GM10248 (cell line): ENCODE results near the gene GPR78.

Experiments
- CTCF ChIA-PET: fragments of 300-600 bp; sonication (Branson Sonifier 250); formaldehyde crosslinking; extraction: SDS; loops from one replicate; lab custom pipeline; 2021; ENCODE audit warnings: antibody characterized with exemption; lab: Yijun Ruan, JAX
- POLR2A ChIA-PET: fragments of 350-650 bp; sonication (Branson Sonifier 250); formaldehyde crosslinking; extraction: SDS; loops from one replicate; lab custom pipeline; 2020; ENCODE audit warnings: antibody characterized with exemption; lab: Yijun Ruan, JAX
- DNase-seq: peaks from one replicate; pipeline ENCODE4 v3.0.0; 2012; ENCODE audit errors: extremely low spot score
- TF ChIP-seq, protein P1 (sequence below): IDR thresholded peaks from 2 replicates; pipeline ENCODE4 v1.5.1; 2012; ENCODE audit warnings: mild to moderate bottlenecking, low read depth; ENCODE audit errors: extremely low read depth, missing control alignments, control extremely low read depth

Gene GPR78

DNA sequence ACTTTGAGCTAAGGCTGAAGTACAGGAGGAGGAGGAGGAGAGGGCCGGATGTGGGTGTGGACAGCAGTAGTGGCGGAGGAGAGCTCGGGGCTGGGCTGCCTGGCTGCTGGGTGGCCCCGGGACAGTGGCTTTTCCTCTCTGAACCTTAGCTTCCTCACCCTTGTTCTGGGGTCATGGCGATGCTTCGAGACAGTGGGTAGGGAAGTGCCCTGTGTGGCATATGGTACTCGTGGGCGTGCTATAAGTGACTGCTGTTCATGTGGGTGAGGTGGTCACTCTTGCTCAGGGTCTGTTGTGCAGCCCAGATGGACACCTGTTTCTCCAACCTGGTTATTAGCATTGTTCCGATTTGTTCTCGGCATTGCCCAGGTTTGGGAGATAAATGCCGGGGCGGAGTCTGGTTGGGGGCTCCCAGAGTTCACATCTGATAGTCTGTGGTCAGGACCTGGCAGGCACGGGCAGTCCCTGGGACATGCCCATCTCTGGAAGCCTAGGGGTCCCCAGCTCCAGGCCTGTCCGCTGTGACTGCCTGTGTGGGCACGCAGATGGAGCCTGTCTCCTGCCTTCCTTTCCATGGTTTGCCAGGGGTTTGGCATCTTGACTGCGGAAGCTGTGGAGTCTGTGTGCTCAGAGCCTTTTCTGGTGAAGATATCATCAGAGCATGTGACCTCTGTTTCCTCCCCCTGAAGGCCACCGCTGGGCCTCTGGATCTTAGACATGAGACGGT lies 7.4 kb downstream of the GPR78 start:
- ChIA-PET CTCF (interaction anchor here (1.8 kb wide), 1 partner anchor 20 kb away, joined by 5 read pairs; no protein-coding TSS in a partner anchor), POLR2A (no interaction called here)
- DNase-seq, result no peak
- TF ChIP-seq, protein P1, sequence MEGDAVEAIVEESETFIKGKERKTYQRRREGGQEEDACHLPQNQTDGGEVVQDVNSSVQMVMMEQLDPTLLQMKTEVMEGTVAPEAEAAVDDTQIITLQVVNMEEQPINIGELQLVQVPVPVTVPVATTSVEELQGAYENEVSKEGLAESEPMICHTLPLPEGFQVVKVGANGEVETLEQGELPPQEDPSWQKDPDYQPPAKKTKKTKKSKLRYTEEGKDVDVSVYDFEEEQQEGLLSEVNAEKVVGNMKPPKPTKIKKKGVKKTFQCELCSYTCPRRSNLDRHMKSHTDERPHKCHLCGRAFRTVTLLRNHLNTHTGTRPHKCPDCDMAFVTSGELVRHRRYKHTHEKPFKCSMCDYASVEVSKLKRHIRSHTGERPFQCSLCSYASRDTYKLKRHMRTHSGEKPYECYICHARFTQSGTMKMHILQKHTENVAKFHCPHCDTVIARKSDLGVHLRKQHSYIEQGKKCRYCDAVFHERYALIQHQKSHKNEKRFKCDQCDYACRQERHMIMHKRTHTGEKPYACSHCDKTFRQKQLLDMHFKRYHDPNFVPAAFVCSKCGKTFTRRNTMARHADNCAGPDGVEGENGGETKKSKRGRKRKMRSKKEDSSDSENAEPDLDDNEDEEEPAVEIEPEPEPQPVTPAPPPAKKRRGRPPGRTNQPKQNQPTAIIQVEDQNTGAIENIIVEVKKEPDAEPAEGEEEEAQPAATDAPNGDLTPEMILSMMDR, result no peak

GRCh38 chr4:8588196-8588470 lies 7.9 kb downstream of the GPR78 start:
- POLR2A ChIA-PET, result no interaction called here
- DNase-seq, result no peak
- TF ChIP-seq, protein P1, result no peak
- CTCF ChIA-PET, result no interaction called here

DNA sequence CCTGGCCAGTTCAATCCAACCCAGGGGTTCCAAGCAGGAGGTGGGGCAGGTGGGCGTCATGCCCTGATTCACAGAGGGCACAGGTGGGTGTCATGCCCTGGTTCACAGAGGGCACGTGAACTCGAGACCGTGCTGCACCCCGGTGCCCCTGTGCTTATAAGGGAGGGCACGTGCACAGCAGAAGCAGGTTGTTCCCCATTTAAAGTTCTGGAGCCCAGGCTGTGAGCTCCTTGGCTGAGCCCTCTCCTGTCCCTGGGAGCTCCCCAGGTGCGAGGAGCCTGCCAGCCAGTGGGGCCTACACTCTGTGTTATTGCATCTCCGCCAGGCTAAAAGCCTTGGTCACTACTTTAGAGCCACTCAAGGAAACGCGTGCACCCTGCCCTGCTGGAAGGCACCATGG lies 9.1 kb downstream of the GPR78 start:
- TF ChIP-seq, protein P1, result no peak

GRCh38 chr4:8589823-8590545 lies 9.8 kb downstream of the GPR78 start:
- POLR2A ChIA-PET, result no interaction called here
- CTCF ChIA-PET, result interaction anchor here (1.3 kb wide), 1 partner anchor 122 kb away, joined by 4 read pairs; no protein-coding TSS in a partner anchor
- DNase-seq, result no peak
- TF ChIP-seq, protein P1, result no peak

More for the DNA sequence above, 9.1 kb downstream of the GPR78 start:
- DNase-seq, result no peak
- CTCF ChIA-PET, result interaction anchor here (1.3 kb wide), 1 partner anchor 121 kb away, joined by 4 read pairs; no protein-coding TSS in a partner anchor
- POLR2A ChIA-PET, result no interaction called here

- POLR2A ChIA-PET, result no interaction called here
- CTCF ChIA-PET, result interaction anchor here (1.3 kb wide), 1 partner anchor 122 kb away, joined by 4 read pairs; no protein-coding TSS in a partner anchor
- no peak for DNase-seq
- TF ChIP-seq, protein P1, result no peak
Measured at GRCh38 chr4:8590546-8590880, 10.3 kb downstream of the GPR78 start.

DNA sequence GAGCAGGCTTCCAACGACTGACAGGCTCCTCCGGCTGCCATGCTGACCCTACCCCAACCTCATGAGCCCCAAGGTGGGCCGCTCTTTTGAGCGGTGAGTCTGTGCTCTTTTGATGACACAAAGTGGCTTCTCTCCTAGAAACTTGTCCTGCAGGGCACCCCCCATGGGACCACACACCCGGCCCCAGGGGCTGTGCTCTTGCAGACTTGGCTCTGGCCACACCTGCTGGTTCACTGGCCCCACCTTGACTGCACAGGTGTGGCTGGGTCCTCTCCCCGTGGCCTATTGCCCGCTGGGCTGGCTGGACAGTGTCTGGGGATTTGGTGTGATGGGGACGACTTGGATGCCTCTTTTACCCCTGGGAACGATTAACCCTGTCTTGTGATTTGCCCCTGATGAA lies 10.9 kb downstream of the GPR78 start:
- POLR2A ChIA-PET, result no interaction called here
- CTCF ChIA-PET, result no interaction called here

More for the DNA sequence above, 10.9 kb downstream of the GPR78 start:
- TF ChIP-seq, protein P1, result no peak
- no peak for DNase-seq
